HG03196 (cell line): ENCODE measurements around the gene IL11.

ENCODE experiments used
- ATAC-seq: cut with Tn5 transposase; IDR thresholded peaks from one replicate; pipeline ENCODE4 v1.9.1; 2021; ENCODE audit not compliant: unreplicated experiment

IL11 gene

GRCh38 chr19:55353803-55354697, 16.2 kb downstream of the IL11 start:
- ATAC-seq = no peak

- ATAC-seq = no peak
Measured at GRCh38 chr19:55353356-55353802, 16.9 kb downstream of the IL11 start.

DNA sequence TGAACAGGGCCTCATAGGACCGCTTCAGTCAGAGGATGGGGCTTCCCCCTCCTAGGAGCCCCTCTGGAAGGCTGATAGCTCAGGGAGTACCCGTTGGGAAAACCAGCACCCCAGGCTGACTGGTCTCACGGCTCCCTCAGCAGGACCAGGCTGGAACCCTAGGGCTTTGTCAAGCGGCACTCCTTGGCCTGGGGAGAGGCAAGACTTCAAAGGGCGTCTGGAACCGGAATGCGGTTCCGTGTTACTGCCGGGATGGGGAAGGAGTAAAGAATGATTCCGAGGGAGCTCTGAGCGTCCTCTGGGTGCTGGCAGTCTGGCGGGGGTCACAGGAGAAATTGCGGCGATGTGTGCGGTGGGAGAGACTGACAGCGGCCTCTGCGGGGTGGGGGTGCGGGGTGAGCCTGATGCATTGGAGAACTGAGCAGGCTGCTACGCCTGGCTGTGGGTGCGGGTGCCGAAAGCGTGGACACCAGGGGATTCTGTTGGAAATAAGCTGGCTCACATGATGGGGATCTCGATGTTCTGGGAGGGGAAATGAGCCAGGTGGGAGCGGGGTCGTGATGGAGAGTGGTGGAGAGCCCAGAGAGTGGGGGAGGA, 17.6 kb downstream of the IL11 start:
- no peak for ATAC-seq

GRCh38 chr19:55352040-55352439, 18.2 kb downstream of the IL11 start:
- no peak for ATAC-seq

DNA sequence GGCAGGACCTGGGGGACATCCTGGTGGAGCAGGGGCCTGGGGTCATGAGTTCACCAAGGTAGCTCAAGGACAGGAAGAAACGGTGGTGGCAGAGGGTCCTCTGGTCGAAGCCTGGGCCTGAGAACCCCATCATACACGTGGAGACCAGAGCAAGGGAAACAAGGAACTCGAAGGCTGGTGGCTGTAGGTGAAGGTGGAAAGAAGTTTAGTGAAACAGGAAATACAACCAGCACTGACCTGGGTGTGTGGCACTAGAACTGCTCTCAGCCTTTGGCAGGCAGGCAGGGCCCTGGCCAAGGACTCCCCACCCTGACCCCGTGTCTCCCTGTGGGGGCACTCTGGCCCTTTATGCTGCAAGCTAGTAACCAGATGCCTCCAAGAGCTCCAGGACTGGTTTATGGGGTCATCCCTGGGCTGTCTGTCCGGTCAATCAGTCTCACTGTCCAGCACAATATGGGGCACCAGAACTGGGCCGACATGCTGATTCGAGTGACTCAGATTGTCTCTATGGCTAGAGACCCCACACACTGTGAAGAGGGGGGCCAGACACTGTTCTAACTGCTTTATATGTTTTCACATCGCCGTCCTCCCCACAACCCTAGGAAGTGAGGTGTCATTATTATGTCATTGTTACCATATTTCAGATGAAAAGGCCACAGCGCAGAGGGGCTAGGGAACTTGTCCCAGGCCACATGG, 19.5 kb downstream of the IL11 start:
- no peak for ATAC-seq

DNA sequence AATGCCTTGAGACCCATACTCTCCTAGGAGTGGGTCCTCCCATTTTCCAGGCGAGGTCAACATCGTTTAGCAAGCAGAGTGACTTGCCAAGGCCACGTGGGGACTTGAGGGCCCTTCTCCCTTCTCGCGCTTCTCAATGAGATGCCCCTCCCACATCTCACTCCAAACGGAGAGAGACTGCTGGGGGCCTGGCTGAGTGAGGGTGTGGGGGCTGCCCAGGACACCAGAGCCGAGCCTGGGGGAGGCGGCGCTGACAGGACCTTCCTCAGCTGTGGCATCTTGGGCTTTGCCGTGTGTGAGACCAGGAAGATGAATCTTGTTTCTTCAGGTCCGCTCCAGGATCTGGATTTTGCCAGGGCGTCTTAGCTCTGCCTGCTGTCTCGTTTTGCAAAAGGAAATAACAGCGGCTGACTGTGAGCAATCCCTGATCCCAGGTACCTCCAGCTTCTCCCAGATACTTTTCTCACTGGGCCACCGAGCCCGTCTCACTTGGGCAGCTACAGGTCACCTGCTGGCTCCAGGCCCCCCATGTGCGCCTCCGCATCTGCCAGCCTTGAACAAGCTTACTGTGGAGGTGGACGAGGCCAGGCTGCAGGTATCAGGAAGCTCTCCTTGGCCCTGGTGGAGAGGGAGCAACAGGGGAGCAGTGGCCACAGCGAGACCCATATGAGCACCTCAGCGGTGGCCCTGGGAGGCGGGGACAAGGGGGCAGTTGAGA, 21.8 kb downstream of the IL11 start:
- no peak for ATAC-seq

GRCh38 chr19:55347442-55348009, 22.7 kb downstream of the IL11 start:
- no peak for ATAC-seq

GRCh38 chr19:55346725-55347441, 23.4 kb downstream of the IL11 start:
- ATAC-seq = no peak

DNA sequence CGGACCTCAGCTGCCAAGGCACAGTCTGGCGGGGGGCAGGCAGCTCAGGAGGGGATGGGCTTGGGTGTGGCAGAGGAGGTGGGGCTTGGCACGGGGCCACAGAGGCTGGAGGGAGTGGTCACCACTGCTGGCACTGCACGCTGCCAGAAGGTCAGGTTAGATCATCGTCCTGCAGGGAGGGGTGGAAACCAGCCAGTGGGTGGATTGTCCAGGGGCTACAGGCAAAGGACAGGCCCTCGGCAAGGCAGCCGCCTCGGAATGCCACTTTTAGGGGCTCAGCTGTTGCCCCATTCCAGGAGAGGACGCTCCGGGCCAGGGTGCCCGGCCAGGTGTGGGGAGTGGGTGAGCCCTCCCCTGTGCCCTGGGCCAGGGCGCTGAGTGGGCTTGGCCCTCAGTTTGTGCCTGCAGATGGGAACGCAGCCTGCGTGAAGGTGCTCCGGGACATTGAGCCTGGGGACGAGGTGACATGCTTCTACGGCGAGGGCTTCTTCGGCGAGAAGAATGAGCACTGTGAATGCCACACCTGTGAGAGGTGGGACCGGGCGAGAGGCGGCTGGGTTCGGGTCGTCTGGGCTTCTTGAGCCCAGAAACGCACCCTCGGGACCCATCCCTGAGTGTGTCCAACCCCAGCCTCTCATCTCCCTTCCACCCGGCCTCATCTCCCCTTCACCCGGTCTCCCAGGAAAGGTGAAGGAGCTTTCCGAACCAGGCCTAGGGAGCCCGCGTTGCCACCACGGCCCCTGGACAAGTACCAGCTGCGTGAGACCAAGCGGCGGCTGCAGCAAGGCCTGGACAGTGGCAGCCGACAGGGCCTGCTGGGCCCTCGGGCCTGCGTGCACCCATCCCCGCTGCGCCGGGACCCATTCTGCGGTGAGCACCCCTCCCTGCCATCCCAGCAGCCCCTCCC, 24.2 kb downstream of the IL11 start:
- no peak for ATAC-seq

DNA sequence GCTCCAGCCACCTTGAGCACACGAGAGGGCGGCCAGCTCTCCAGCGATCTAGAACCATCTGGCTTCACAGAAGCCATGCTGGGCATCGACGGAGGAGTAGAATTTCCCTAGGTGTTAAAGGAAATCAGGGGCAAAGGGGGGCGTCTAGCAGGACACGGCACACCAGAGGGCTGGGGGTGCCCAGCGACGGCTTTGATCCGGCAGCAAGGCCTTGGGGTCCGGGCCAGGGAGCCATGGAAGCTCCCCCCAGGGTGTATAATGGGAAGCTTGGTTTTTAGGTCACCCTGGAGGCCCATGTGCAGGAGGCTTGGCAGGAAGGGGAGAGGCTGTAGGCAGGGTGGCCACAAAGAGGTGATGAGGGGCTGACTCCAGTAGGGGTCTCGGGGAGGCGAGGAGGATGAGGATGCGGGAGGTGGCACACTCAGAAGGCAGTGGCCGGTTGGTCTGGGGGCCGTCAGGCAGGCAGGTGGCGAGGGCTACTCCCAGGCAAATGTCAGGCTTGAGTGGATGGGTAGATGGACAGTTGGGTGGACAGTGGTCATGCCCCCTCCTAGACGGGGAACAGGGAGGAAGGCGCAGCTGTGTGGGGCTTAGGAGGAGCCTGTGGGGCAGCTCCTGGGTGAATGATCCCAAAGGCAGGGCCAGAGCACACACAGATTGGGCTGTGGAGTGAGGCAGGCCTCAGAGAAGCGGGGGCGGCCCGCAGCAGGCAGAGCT, 25.0 kb downstream of the IL11 start:
- ATAC-seq = no peak

DNA sequence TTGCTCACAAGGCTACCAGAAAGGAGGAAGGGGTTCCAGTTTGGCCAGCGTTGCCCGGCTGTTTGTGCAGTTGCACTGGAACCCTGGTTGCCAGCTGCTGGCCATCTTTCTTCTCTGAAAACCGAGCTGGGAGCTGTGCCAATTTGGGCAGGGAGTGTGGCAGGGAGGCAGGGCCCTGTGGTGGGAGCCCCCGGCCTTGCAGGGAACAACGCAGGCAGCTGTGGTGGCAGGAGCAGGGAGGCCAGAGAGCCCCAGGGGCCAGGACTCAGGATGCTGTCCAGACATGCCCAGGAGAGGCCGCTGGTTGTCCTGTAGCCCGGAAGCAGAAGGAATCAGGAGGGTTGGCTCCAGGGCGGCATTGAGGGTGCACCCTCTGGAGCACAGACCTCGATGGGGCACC, 25.8 kb downstream of the IL11 start:
- ATAC-seq = no peak

- ATAC-seq = no peak
Measured at GRCh38 chr19:55341595-55342531, 28.4 kb downstream of the IL11 start.

- ATAC-seq = no peak
Measured at GRCh38 chr19:55341171-55341588, 29.1 kb downstream of the IL11 start.

DNA sequence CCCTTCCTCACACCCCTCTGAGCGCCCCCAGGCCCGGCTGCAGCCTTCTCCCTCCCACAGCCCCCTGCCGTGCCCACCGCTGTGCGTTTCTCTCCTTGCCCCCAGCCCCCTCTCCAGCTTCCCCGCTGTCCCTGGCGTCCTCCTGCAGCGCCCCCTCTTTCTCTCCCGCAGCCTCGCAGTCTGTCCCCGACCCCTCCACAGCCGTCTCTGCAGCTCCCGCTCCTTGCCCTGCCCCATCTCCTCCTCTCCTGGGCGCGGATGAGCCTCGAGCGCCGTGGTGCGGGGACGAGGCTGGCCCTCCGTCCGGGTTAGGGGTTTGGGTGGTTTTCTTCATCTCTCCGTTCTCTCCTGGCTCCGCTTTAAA, 29.5 kb downstream of the IL11 start:
- ATAC-seq = no peak

GRCh38 chr19:55339889-55340783, 30.1 kb downstream of the IL11 start:
- no peak for ATAC-seq

GRCh38 chr19:55339105-55339888, 31.0 kb downstream of the IL11 start, which contains the start of gene KMT5C:
Gene KMT5C, plus strand, starts transcription at chr19:55339876. Its CDS starts 2,061 bp downstream, at chr19:55341937.
- peak; percentile 82 for ATAC-seq
